ENCODE results near the gene ARSJ.
A peak's percentile ranks its signal among the peaks of the same experiment; 100 is the strongest.

Gene ARSJ

DNA sequence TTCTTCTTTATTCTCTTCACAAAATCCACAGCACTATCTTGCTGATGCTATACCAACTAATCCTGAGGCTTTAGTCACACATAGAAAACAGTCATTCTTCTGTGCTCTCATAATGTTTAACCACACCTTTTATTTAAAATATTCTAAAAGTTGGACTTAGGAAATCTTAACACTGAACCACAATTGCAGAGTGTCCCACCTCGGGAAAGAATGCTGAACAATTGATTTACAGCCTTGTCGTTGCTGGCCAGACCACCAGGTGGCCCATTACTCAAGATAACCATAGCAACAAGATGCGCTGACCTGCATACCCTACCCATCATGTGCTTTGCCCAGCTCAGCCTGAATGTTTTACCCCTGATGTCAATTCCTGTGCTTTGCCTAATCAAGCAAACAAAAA is 100.8 kb downstream of the ARSJ start:
- TF ChIP-seq POLR2A (IDR thresholded peaks at IDR 0.05; ENCODE audit: low read length) (no peak), GATA1 (IDR thresholded peaks at IDR 0.05; ENCODE audit: low read depth, low read length) (no peak)
- peak in 1 of 2 experiments; percentile 4 for DNase-seq

DNA sequence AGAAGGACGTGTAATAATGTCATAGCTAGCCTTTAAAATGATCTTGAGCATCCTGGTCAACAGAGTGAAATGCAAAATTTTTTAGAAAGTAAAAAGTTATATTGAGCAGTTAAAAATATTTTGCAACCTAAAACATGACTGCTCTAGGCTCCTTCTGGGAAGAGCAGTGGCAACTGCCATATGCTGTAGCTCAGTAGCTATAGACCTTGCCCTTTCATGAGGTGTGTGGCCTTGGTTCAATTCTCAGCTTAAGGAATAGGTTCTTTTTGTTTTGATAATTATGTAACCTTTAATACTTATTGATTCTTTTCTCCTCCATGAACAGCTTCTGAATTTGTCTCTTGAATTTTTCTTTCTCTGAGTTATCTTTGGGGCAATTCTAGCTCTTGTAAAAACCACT is 105.0 kb downstream of the ARSJ start:
- TF ChIP-seq POLR2A (IDR thresholded peaks at IDR 0.05; ENCODE audit: low read length) = no peak
- TF ChIP-seq GATA1 (IDR thresholded peaks at IDR 0.05; ENCODE audit: low read depth, low read length) = no peak
- DNase-seq = no peak

DNA sequence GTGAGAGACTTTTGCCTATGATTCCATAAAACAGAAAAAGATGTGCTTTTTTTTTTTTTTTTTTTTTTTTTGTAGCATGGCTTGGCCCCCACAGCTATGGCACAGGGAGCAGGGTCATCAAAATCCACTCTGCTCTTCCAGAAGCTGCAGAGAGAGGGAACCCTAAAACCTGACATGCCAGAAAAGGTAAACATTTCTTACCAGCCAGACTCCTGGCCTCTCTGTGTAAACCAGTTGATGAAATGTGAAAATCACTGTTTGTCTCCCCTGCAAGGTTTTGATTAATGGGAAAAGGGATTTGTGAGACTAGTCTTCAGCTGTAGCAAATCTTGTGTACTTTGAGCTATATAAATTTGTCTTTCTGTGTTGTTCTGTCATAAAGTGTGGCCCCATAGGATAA is 105.9 kb downstream of the ARSJ start:
- no peak for TF ChIP-seq POLR2A (IDR thresholded peaks at IDR 0.05; ENCODE audit: low read length)
- no peak for TF ChIP-seq GATA1 (IDR thresholded peaks at IDR 0.05; ENCODE audit: low read depth, low read length)
- DNase-seq = no peak

DNA sequence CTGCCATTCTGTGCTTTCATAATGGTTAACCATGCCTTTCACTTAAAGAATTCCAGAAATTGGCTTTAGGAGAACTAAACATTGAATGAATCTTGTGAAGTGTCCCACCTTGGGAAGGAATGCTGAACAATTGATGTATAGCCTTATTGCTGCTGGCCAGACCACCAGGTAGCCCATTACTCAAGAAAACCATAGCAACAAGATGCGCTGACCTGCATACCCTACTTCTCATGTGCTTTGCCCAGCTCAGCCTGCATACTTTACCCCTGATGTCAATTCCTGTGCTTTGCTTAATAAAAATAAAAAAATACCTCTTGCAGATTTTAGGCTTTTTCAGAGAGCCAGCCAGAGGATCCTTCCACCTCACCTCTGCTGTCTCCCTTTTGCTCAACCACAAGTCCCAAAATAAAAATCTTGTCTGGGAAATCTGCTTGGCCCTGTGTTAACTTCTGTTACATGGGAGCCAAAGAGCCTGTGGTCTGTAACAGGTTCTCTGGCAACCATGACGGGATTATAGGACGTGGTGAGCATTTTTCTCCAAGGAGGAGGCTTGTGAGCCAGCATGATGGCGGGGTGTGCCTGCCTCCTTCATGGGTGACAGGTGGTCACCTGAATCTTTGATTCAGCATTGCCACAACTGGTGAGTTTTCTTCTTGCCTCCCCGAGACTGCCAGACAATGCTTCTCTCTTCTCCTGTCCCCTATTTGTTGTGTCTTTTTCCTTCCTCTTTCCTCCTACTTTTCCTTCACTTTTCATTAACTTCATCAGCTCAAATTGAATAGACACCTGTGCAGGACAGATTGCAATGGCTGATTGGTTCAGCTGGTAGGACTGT is 106.8 kb downstream of the ARSJ start:
- DNase-seq = no peak
- TF ChIP-seq GATA1 (IDR thresholded peaks at IDR 0.05; ENCODE audit: low read depth, low read length) (no peak), POLR2A (IDR thresholded peaks at IDR 0.05; ENCODE audit: low read length) (no peak)

DNA sequence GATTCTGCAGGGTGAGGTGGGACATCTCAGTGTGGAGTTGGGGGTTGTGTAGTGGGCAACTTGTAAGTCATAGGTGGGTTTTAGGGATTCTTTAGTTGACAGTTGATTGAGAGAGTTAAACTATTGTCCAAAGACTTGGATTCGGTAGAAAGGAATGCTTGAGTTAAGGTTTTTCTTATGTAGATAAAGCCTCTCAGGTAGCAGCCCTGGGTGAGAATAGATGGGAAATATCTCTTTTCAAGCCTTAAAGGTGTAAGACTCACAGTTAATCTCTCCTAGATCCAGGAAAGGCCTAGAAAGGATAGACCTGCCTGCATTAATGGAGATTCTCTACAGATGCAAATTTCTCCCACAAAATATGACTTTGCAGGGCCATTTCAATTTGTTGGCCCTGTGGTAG is 108.4 kb downstream of the ARSJ start:
- DNase-seq = no peak
- TF ChIP-seq POLR2A (IDR thresholded peaks at IDR 0.05; ENCODE audit: low read length) (no peak), GATA1 (IDR thresholded peaks at IDR 0.05; ENCODE audit: low read depth, low read length) (no peak)

DNA sequence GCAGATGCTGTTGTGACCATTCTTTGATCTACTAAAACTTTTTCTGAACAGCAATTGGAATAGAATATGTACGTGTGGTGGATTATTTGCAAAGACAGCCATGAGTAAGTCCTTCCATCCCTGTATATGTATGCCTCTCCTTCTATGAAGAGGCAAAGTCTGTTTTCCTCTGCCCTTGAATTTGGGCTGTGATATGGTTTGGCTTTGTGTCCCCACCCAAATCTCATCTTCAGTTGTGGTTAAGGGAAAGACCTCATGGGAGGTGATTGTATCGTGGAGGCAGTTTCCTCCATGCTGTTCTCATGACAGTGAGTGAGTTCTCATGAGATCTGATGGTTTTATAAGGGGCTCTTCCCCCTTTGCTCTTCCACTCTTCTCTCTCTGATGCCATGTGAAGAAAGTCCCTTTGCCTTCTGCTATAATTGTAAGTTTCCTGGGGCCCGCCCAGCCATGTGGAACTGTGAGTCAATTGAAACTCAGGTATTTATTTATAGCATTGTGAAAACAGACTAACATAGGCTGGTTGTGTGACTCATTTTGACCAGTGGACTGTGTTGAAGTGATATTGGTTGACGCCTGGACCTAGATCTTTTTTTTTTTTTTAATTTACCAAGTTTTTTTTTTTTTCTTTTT is 109.6 kb downstream of the ARSJ start:
- TF ChIP-seq POLR2A (IDR thresholded peaks at IDR 0.05; ENCODE audit: low read length) = no peak
- no peak for TF ChIP-seq GATA1 (IDR thresholded peaks at IDR 0.05; ENCODE audit: low read depth, low read length)
- no peak for DNase-seq

DNA sequence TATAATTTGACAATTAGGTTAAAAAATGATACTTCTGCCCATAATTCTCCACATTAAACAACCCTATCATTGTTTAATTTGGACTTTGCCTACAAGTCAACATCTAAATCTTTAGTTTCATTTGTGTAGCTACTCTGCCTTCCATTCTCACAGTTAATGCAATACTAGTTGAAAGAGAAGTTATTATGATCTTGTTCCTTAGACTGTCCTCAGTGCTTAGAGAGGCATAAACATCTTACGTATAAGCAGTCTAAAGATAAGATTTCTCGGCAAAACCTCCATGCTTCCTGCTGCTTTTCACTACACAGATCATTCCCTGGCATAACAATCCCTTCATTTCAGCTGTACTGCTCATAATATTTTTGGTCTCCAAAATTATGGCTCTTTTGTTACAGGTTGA is 112.8 kb downstream of the ARSJ start:
- DNase-seq = no peak
- TF ChIP-seq GATA1 (IDR thresholded peaks at IDR 0.05; ENCODE audit: low read depth, low read length) (no peak), POLR2A (IDR thresholded peaks at IDR 0.05; ENCODE audit: low read length) (no peak)

DNA sequence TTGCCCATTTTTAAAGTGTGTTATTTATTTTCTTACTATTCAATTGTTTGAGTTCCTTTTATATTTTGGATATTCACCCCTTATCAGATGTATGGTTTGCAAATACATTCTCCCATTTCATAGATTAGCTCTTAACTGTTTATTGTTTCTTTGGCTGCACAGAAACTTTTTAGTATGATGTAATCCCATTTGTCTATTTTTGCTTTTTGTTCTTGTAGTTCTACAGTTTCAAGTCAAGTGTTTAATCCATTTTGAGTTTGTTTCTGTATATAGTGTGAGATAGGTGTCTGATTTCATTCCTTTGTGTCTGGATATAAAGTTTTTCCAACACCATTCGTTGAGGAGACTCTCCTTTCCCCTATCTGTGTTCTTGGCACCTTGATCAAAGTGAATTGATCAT is 120.5 kb downstream of the ARSJ start:
- TF ChIP-seq POLR2A (IDR thresholded peaks at IDR 0.05; ENCODE audit: low read length) = no peak
- TF ChIP-seq GATA1 (IDR thresholded peaks at IDR 0.05; ENCODE audit: low read depth, low read length) = no peak
- DNase-seq = no peak

DNA sequence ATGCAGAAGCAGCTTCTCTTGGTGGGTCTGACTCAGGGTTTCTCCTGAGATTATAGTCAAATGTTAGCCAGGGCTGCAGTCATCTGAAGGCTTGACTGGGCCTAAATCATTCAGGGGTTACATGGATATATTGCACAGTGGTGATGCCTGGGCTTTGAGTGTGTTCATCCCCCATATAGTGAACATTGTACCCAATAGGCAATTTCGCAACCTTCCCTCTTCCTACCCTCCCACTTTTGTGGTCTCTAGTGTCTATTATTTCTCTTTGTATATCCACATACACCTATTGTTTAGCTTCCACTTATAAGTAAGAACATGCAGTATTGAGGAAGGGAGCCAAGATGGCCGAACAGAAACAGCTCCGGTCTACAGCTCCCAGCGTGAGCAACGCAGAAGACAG is 127.6 kb downstream of the ARSJ start:
- DNase-seq = no peak
- no peak for TF ChIP-seq POLR2A (IDR thresholded peaks at IDR 0.05; ENCODE audit: low read length)
- no peak for TF ChIP-seq GATA1 (IDR thresholded peaks at IDR 0.05; ENCODE audit: low read depth, low read length)
